ENCODE results near the gene CPEB3.

CPEB3 gene

GRCh38 chr10:92102601-92103213 is 188.2 kb downstream of the CPEB3 start:
- no peak overlapping the region for H3K4me3 ChIP-seq (ENCODE audit: low read depth, low read length)
- peaks cover 27% of the 10 kb centered on the region for H3K4me1 ChIP-seq (ENCODE audit: control insufficient read depth, insufficient read depth, low read length, unreplicated experiment)
- H3K36me3 ChIP-seq (ENCODE audit: insufficient read depth, low read length) = no peaks in the 10 kb centered on the region
- no peak overlapping the region for H2AFZ ChIP-seq (ENCODE audit: low read length, unreplicated experiment)
- no peak overlapping the region for H3K27ac ChIP-seq (ENCODE audit: low read depth, low read length)
- H3K27me3 ChIP-seq (ENCODE audit: insufficient read depth, low read length) = no peaks in the 10 kb centered on the region
- peaks cover 4% of the 10 kb centered on the region for H3K79me2 ChIP-seq (ENCODE audit: control insufficient read depth, insufficient read depth, low read length, unreplicated experiment)

DNA sequence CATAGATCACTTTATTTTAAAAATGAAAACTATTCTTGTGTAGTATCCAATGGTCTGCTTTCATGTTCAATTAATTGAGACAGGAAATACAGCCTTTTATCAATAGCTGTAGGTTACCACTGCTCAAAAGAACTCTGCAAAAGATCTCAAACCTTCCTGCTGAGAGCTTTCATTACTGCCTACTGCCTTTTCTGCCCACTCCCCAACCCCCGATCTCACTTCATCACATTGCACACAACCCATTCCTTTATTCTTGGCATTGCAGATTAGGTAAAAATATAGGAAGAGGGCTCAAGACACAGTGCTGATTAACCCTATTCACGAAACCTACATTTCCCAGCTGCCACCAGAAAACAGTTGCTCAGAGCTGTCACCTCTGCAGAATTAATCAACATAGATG is 195.9 kb downstream of the CPEB3 start:
- H3K79me2 ChIP-seq (ENCODE audit: control insufficient read depth, insufficient read depth, low read length, unreplicated experiment) = no peaks in the 10 kb centered on the region
- no peak overlapping the region for H3K27ac ChIP-seq (ENCODE audit: low read depth, low read length)
- no peaks in the 10 kb centered on the region for H3K27me3 ChIP-seq (ENCODE audit: insufficient read depth, low read length)
- H3K4me1 ChIP-seq (ENCODE audit: control insufficient read depth, insufficient read depth, low read length, unreplicated experiment) = peaks cover 4% of the 10 kb centered on the region
- no peak overlapping the region for H3K4me3 ChIP-seq (ENCODE audit: low read depth, low read length)
- H3K36me3 ChIP-seq (ENCODE audit: insufficient read depth, low read length) = no peaks in the 10 kb centered on the region
- no peak overlapping the region for H2AFZ ChIP-seq (ENCODE audit: low read length, unreplicated experiment)

- Histone ChIP-seq H3K79me2 (ENCODE audit: control insufficient read depth, insufficient read depth, low read length, unreplicated experiment) (no peaks in the 10 kb centered on the region), H3K27me3 (ENCODE audit: insufficient read depth, low read length) (no peaks in the 10 kb centered on the region), H2AFZ (ENCODE audit: low read length, unreplicated experiment) (no peak overlapping the region), H3K27ac (ENCODE audit: low read depth, low read length) (no peak overlapping the region), H3K36me3 (ENCODE audit: insufficient read depth, low read length) (no peaks in the 10 kb centered on the region), H3K4me1 (ENCODE audit: control insufficient read depth, insufficient read depth, low read length, unreplicated experiment) (peaks cover 4% of the 10 kb centered on the region), H3K4me3 (ENCODE audit: low read depth, low read length) (no peak overlapping the region)
Observed at GRCh38 chr10:92091965-92092364, 198.9 kb downstream of the CPEB3 start.

- H2AFZ ChIP-seq (ENCODE audit: low read length, unreplicated experiment) = no peak overlapping the region
- no peak overlapping the region for H3K4me3 ChIP-seq (ENCODE audit: low read depth, low read length)
- H3K27me3 ChIP-seq (ENCODE audit: insufficient read depth, low read length) = no peaks in the 10 kb centered on the region
- no peak overlapping the region for H3K27ac ChIP-seq (ENCODE audit: low read depth, low read length)
- H3K4me1 ChIP-seq (ENCODE audit: control insufficient read depth, insufficient read depth, low read length, unreplicated experiment) = no peaks in the 10 kb centered on the region
- H3K36me3 ChIP-seq (ENCODE audit: insufficient read depth, low read length) = no peaks in the 10 kb centered on the region
- no peaks in the 10 kb centered on the region for H3K79me2 ChIP-seq (ENCODE audit: control insufficient read depth, insufficient read depth, low read length, unreplicated experiment)
Observed at GRCh38 chr10:92087750-92088395, 203.0 kb downstream of the CPEB3 start.

DNA sequence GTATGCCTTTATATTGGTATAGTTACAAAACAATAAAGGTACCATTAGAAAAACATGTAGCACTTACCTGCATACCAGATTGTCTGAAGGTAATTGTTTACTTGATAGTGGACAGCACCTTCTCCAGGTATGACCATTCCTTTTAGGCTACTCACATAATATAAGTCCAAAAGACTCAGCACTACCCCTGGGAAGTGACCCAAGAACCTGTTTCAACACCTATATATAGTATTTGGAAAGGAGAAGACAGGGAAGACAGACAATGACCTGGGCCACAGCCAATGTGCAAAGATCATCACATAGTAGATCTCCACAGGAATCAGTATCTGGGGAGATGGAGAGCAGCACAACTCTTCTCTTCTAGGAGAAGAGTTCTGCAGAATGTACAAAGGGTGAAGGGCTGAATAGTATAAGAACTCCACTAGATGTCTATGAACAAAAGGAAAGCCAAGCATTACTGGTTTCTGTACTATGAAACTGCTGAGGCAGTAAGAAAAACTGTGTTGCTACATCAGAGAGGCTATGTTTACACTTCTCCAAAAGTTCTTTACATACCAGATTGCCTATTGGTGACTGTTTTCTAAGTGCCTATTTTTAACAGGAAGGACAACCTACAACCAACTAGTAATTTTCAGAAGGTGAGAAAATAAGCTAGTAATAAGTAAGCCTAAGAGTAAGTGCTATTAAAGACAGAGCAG is 208.1 kb downstream of the CPEB3 start:
- no peaks in the 10 kb centered on the region for H3K36me3 ChIP-seq (ENCODE audit: insufficient read depth, low read length)
- no peaks in the 10 kb centered on the region for H3K79me2 ChIP-seq (ENCODE audit: control insufficient read depth, insufficient read depth, low read length, unreplicated experiment)
- H3K4me3 ChIP-seq (ENCODE audit: low read depth, low read length) = no peak overlapping the region
- no peaks in the 10 kb centered on the region for H3K27me3 ChIP-seq (ENCODE audit: insufficient read depth, low read length)
- H3K27ac ChIP-seq (ENCODE audit: low read depth, low read length) = no peak overlapping the region
- no peaks in the 10 kb centered on the region for H3K4me1 ChIP-seq (ENCODE audit: control insufficient read depth, insufficient read depth, low read length, unreplicated experiment)
- H2AFZ ChIP-seq (ENCODE audit: low read length, unreplicated experiment) = no peak overlapping the region

DNA sequence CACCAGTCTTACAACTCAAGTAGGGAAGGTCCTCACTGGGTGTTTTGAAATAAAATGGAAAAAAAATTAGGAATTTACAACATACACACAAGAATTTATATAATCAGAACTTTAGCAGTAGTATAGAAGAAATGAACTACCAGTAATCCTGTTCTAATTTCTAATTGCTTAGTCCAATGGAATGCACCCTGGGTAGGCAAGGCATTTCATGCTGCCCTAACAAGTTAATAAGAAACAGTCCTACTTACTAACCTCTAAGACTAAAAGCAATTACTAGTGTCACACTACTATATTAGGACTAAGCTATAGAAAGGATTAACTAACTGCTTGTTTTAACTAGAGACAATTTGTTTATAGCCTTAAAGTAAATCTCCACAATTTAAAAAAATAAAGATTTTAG is 209.2 kb downstream of the CPEB3 start:
- Histone ChIP-seq H3K27ac (ENCODE audit: low read depth, low read length) (no peak overlapping the region), H3K79me2 (ENCODE audit: control insufficient read depth, insufficient read depth, low read length, unreplicated experiment) (no peaks in the 10 kb centered on the region), H3K36me3 (ENCODE audit: insufficient read depth, low read length) (no peaks in the 10 kb centered on the region), H3K27me3 (ENCODE audit: insufficient read depth, low read length) (no peaks in the 10 kb centered on the region), H3K4me3 (ENCODE audit: low read depth, low read length) (no peak overlapping the region), H2AFZ (ENCODE audit: low read length, unreplicated experiment) (no peak overlapping the region), H3K4me1 (ENCODE audit: control insufficient read depth, insufficient read depth, low read length, unreplicated experiment) (no peaks in the 10 kb centered on the region)

GRCh38 chr10:92080244-92080643 is 210.6 kb downstream of the CPEB3 start:
- Histone ChIP-seq H3K4me1 (ENCODE audit: control insufficient read depth, insufficient read depth, low read length, unreplicated experiment) (no peaks in the 10 kb centered on the region), H3K27me3 (ENCODE audit: insufficient read depth, low read length) (no peaks in the 10 kb centered on the region), H3K36me3 (ENCODE audit: insufficient read depth, low read length) (no peaks in the 10 kb centered on the region), H3K4me3 (ENCODE audit: low read depth, low read length) (no peak overlapping the region), H3K27ac (ENCODE audit: low read depth, low read length) (no peak overlapping the region), H3K79me2 (ENCODE audit: control insufficient read depth, insufficient read depth, low read length, unreplicated experiment) (no peaks in the 10 kb centered on the region), H2AFZ (ENCODE audit: low read length, unreplicated experiment) (no peak overlapping the region)

- Histone ChIP-seq H3K27me3 (ENCODE audit: insufficient read depth, low read length) (no peaks in the 10 kb centered on the region), H3K79me2 (ENCODE audit: control insufficient read depth, insufficient read depth, low read length, unreplicated experiment) (no peaks in the 10 kb centered on the region), H3K4me1 (ENCODE audit: control insufficient read depth, insufficient read depth, low read length, unreplicated experiment) (no peaks in the 10 kb centered on the region), H3K4me3 (ENCODE audit: low read depth, low read length) (no peak overlapping the region), H2AFZ (ENCODE audit: low read length, unreplicated experiment) (no peak overlapping the region), H3K27ac (ENCODE audit: low read depth, low read length) (no peak overlapping the region), H3K36me3 (ENCODE audit: insufficient read depth, low read length) (no peaks in the 10 kb centered on the region)
Observed at GRCh38 chr10:92079003-92079402, 211.9 kb downstream of the CPEB3 start.

DNA sequence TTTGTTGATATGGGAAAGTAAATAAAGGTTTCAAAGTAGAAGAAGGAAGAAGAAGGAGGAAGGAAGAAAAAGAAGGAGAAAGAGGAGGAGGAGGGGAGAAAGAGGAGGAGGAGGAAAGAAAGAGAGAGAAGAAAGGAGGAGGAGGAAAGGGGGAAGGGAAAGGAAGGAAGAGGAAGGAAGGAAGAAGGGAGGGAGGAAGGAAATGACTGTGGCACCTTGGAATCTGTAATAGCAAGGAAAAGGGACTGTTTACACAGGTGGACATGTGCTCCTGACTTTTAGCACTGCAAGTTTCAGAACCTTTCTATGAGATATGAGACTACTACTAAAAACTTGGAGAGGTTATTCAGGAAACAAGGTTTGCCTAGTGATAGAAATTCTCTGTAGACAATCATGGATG is 214.2 kb downstream of the CPEB3 start:
- Histone ChIP-seq H2AFZ (ENCODE audit: low read length, unreplicated experiment) (no peak overlapping the region), H3K27ac (ENCODE audit: low read depth, low read length) (no peak overlapping the region), H3K4me1 (ENCODE audit: control insufficient read depth, insufficient read depth, low read length, unreplicated experiment) (no peaks in the 10 kb centered on the region), H3K79me2 (ENCODE audit: control insufficient read depth, insufficient read depth, low read length, unreplicated experiment) (no peaks in the 10 kb centered on the region), H3K4me3 (ENCODE audit: low read depth, low read length) (no peak overlapping the region), H3K27me3 (ENCODE audit: insufficient read depth, low read length) (no peaks in the 10 kb centered on the region), H3K36me3 (ENCODE audit: insufficient read depth, low read length) (no peaks in the 10 kb centered on the region)

GRCh38 chr10:92075829-92076228 is 215.0 kb downstream of the CPEB3 start:
- Histone ChIP-seq H3K36me3 (ENCODE audit: insufficient read depth, low read length) (no peaks in the 10 kb centered on the region), H3K79me2 (ENCODE audit: control insufficient read depth, insufficient read depth, low read length, unreplicated experiment) (no peaks in the 10 kb centered on the region), H2AFZ (ENCODE audit: low read length, unreplicated experiment) (no peak overlapping the region), H3K4me3 (ENCODE audit: low read depth, low read length) (no peak overlapping the region), H3K27ac (ENCODE audit: low read depth, low read length) (no peak overlapping the region), H3K4me1 (ENCODE audit: control insufficient read depth, insufficient read depth, low read length, unreplicated experiment) (no peaks in the 10 kb centered on the region), H3K27me3 (ENCODE audit: insufficient read depth, low read length) (no peaks in the 10 kb centered on the region)

Measured in ACC112 (cell line).